Measurements from ENCODE around the gene ZNF688. TPM values are rescaled to one million over a fixed set of nuclear protein-coding genes. Genes with fewer than 3 reads are reported as not detected.
"Not testable (repeated sequence)": the region's sequence is repeated elsewhere in the genome, so short reads cannot be mapped to it uniquely, and the experiment has no call there.

The ZNF688 gene
- total RNA-seq, 2 donors from 2014 or later = 11.4 to 14.0 TPM

- H3K27ac Mint-ChIP-seq = no peak overlapping the region
- no peaks in the 10 kb centered on the region for H3K27me3 Mint-ChIP-seq
- DNase-seq (no peak), ATAC-seq (no peak)
- H3K4me1 Mint-ChIP-seq = peaks cover 8% of the 10 kb centered on the region
- no peak overlapping the region for H3K4me3 Mint-ChIP-seq
- H3K9me3 ChIP-seq (ENCODE audit: control insufficient read depth, low read length, poor library complexity, severe bottlenecking) = no peaks in the 10 kb centered on the region
- peaks cover 7% of the 10 kb centered on the region for H3K36me3 Mint-ChIP-seq (ENCODE audit: low read depth)
Measured at GRCh38 chr16:30602616-30603277, 31.2 kb upstream of the ZNF688 start.

GRCh38 chr16:30601966-30602365, 30.5 kb upstream of the ZNF688 start:
- H3K9me3 ChIP-seq (ENCODE audit: control insufficient read depth, low read length, poor library complexity, severe bottlenecking) = no peaks in the 10 kb centered on the region
- Mint-ChIP-seq H3K4me1 (peaks cover 7% of the 10 kb centered on the region), H3K4me3 (no peak overlapping the region), H3K36me3 (ENCODE audit: low read depth) (peaks cover 7% of the 10 kb centered on the region), H3K27me3 (no peaks in the 10 kb centered on the region), H3K27ac (no peak overlapping the region)
- DNase-seq = no peak
- ATAC-seq = no peak

- peaks cover 7% of the 10 kb centered on the region for H3K36me3 Mint-ChIP-seq (ENCODE audit: low read depth)
- H3K27ac Mint-ChIP-seq = no peak overlapping the region
- DNase-seq (no peak), ATAC-seq (no peak)
- no peaks in the 10 kb centered on the region for H3K9me3 ChIP-seq (ENCODE audit: control insufficient read depth, low read length, poor library complexity, severe bottlenecking)
- no peak overlapping the region for H3K4me3 Mint-ChIP-seq
- H3K27me3 Mint-ChIP-seq = no peaks in the 10 kb centered on the region
- peaks cover 7% of the 10 kb centered on the region for H3K4me1 Mint-ChIP-seq
Measured at GRCh38 chr16:30600929-30601328, 29.4 kb upstream of the ZNF688 start.

GRCh38 chr16:30600215-30600614, 28.7 kb upstream of the ZNF688 start:
- no peak for DNase-seq
- Mint-ChIP-seq H3K4me3 (no peak overlapping the region), H3K36me3 (ENCODE audit: low read depth) (peaks cover 7% of the 10 kb centered on the region), H3K4me1 (peaks cover 7% of the 10 kb centered on the region), H3K27me3 (no peaks in the 10 kb centered on the region), H3K27ac (no peak overlapping the region)
- no peaks in the 10 kb centered on the region for H3K9me3 ChIP-seq (ENCODE audit: control insufficient read depth, low read length, poor library complexity, severe bottlenecking)
- no peak for ATAC-seq

GRCh38 chr16:30592871-30593270, 21.4 kb upstream of the ZNF688 start:
- DNase-seq (no peak), ATAC-seq (no peak)
- Mint-ChIP-seq H3K36me3 (ENCODE audit: low read depth) (peaks cover 4% of the 10 kb centered on the region), H3K27ac (no peak overlapping the region), H3K4me1 (no peaks in the 10 kb centered on the region), H3K27me3 (no peaks in the 10 kb centered on the region), H3K4me3 (no peak overlapping the region)
- H3K9me3 ChIP-seq (ENCODE audit: control insufficient read depth, low read length, poor library complexity, severe bottlenecking) = no peaks in the 10 kb centered on the region

- not testable (repeated sequence) for H3K27me3 Mint-ChIP-seq; DNase-seq; H3K36me3 Mint-ChIP-seq (ENCODE audit: low read depth); H3K9me3 ChIP-seq (ENCODE audit: control insufficient read depth, low read length, poor library complexity, severe bottlenecking); H3K27ac Mint-ChIP-seq; H3K4me1 Mint-ChIP-seq; ATAC-seq; H3K4me3 Mint-ChIP-seq
Measured at GRCh38 chr16:30590869-30591268, 19.4 kb upstream of the ZNF688 start.

- H3K4me3 Mint-ChIP-seq; H3K27me3 Mint-ChIP-seq; ATAC-seq; DNase-seq; H3K27ac Mint-ChIP-seq; H3K4me1 Mint-ChIP-seq; H3K36me3 Mint-ChIP-seq (ENCODE audit: low read depth); H3K9me3 ChIP-seq (ENCODE audit: control insufficient read depth, low read length, poor library complexity, severe bottlenecking): not testable (repeated sequence)
Measured at GRCh38 chr16:30589582-30589981, 18.1 kb upstream of the ZNF688 start.

GRCh38 chr16:30588651-30589050, 17.1 kb upstream of the ZNF688 start:
- no peak for ATAC-seq
- peaks cover 10% of the 10 kb centered on the region for H3K4me1 Mint-ChIP-seq
- H3K27ac Mint-ChIP-seq = no peak overlapping the region
- no peak for DNase-seq
- no peaks in the 10 kb centered on the region for H3K9me3 ChIP-seq (ENCODE audit: control insufficient read depth, low read length, poor library complexity, severe bottlenecking)
- no peak overlapping the region for H3K4me3 Mint-ChIP-seq
- peaks cover 4% of the 10 kb centered on the region for H3K36me3 Mint-ChIP-seq (ENCODE audit: low read depth)
- no peaks in the 10 kb centered on the region for H3K27me3 Mint-ChIP-seq

GRCh38 chr16:30585400-30586191, 14.1 kb upstream of the ZNF688 start, which contains the start of gene ZNF785:
TSS of gene ZNF785 (minus strand) at chr16:30585697. CDS start at chr16:30585611, 86 bp downstream.
- H3K4me3 Mint-ChIP-seq = peak within 1 kb of the TSS; percentile 96
- H3K36me3 Mint-ChIP-seq (ENCODE audit: low read depth) = peaks cover 5% of the 10 kb centered on the region
- H3K9me3 ChIP-seq (ENCODE audit: control insufficient read depth, low read length, poor library complexity, severe bottlenecking) = no peaks in the 10 kb centered on the region
- no peaks in the 10 kb centered on the region for H3K27me3 Mint-ChIP-seq
- peaks cover 17% of the 10 kb centered on the region for H3K4me1 Mint-ChIP-seq
- ATAC-seq = peak; percentile 99
- DNase-seq = peak; percentile 77 to 88 (median 88)
- peak within 1 kb of the TSS; percentile 94 for H3K27ac Mint-ChIP-seq

- Mint-ChIP-seq H3K27me3 (no peaks in the 10 kb centered on the region), H3K36me3 (ENCODE audit: low read depth) (peaks cover 5% of the 10 kb centered on the region), H3K4me1 (peaks cover 17% of the 10 kb centered on the region), H3K27ac (peak overlapping the region; percentile 94), H3K4me3 (peak overlapping the region; percentile 96)
- ATAC-seq = peak; percentile 3
- H3K9me3 ChIP-seq (ENCODE audit: control insufficient read depth, low read length, poor library complexity, severe bottlenecking) = no peaks in the 10 kb centered on the region
- no peak for DNase-seq
Measured at GRCh38 chr16:30585022-30585399, 13.5 kb upstream of the ZNF688 start.

GRCh38 chr16:30582611-30583340, 11.3 kb upstream of the ZNF688 start:
- H3K9me3 ChIP-seq (ENCODE audit: control insufficient read depth, low read length, poor library complexity, severe bottlenecking) = no peaks in the 10 kb centered on the region
- ATAC-seq = no peak
- H3K4me3 Mint-ChIP-seq = no peak overlapping the region

GRCh38 chr16:30581457-30581856, 9.9 kb upstream of the ZNF688 start:
- no peak for ATAC-seq
- DNase-seq = no peak
- Mint-ChIP-seq H3K4me1 (peaks cover 17% of the 10 kb centered on the region), H3K27me3 (no peaks in the 10 kb centered on the region), H3K27ac (no peak overlapping the region), H3K4me3 (no peak overlapping the region), H3K36me3 (ENCODE audit: low read depth) (peaks cover 5% of the 10 kb centered on the region)
- no peaks in the 10 kb centered on the region for H3K9me3 ChIP-seq (ENCODE audit: control insufficient read depth, low read length, poor library complexity, severe bottlenecking)

More at GRCh38 chr16:30582611-30583340, 11.3 kb upstream of the ZNF688 start:
- H3K4me1 Mint-ChIP-seq = peaks cover 17% of the 10 kb centered on the region
- H3K27me3 Mint-ChIP-seq = no peaks in the 10 kb centered on the region
- no peak for DNase-seq
- peaks cover 5% of the 10 kb centered on the region for H3K36me3 Mint-ChIP-seq (ENCODE audit: low read depth)
- no peak overlapping the region for H3K27ac Mint-ChIP-seq

GRCh38 chr16:30574678-30575077, 3.2 kb upstream of the ZNF688 start:
- Mint-ChIP-seq H3K27me3 (no peaks in the 10 kb centered on the region), H3K4me3 (no peak overlapping the region), H3K27ac (no peak overlapping the region), H3K36me3 (ENCODE audit: low read depth) (no peaks in the 10 kb centered on the region), H3K4me1 (peaks cover 18% of the 10 kb centered on the region)
- no peaks in the 10 kb centered on the region for H3K9me3 ChIP-seq (ENCODE audit: control insufficient read depth, low read length, poor library complexity, severe bottlenecking)
- ATAC-seq = no peak
- no peak for DNase-seq
